ENCODE data around the gene FCRL2.

Gene FCRL2

GRCh38 chr1:157776971-157777391, at the start of gene FCRL2:
Gene FCRL2 (minus strand): TSS chr1:157777132. CDS start chr1:157777073, 59 bp downstream.
- no peak for DNase-seq (ENCODE audit: low read depth)
- H3K4me3 ChIP-seq (ENCODE audit: low read depth, low read length) = no peak within 1 kb of the TSS

DNA sequence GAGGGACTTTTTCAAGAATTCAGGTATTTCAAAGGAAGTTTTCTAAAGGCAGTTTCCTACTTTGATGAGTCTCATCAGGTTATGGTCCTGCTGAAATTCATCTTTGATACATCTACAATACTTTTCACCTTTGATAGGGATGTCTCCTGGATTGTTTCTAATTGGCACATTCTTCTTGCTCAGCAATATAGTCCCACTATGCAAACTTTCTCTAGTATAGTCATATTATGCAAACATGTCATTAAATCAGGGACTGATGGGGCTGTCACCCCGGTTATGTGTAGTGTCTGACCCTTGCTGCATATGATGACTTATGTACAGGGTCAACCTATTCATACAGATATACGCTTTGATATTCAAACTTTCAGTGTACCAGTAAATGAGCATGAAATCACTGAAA, 43.4 kb upstream of the FCRL2 start:
- no peak overlapping the region for H3K4me3 ChIP-seq (ENCODE audit: low read depth, low read length)

GRCh38 chr1:157819896-157820295, 43.0 kb upstream of the FCRL2 start, which contains the start of gene FCRL1:
Gene FCRL1 (minus strand): TSS chr1:157820120. CDS start chr1:157820037, 83 bp downstream.
- no peak within 1 kb of the TSS for H3K4me3 ChIP-seq (ENCODE audit: low read depth, low read length)

More for the DNA sequence above, 43.4 kb upstream of the FCRL2 start:
- no peak for DNase-seq (ENCODE audit: low read depth)

GRCh38 chr1:157819215-157819614, 42.3 kb upstream of the FCRL2 start:
- H3K4me3 ChIP-seq (ENCODE audit: low read depth, low read length) = no peak overlapping the region
- no peak for DNase-seq (ENCODE audit: low read depth)

More at GRCh38 chr1:157819896-157820295, 43.0 kb upstream of the FCRL2 start, which contains the start of gene FCRL1:
- DNase-seq (ENCODE audit: low read depth) = no peak

DNA sequence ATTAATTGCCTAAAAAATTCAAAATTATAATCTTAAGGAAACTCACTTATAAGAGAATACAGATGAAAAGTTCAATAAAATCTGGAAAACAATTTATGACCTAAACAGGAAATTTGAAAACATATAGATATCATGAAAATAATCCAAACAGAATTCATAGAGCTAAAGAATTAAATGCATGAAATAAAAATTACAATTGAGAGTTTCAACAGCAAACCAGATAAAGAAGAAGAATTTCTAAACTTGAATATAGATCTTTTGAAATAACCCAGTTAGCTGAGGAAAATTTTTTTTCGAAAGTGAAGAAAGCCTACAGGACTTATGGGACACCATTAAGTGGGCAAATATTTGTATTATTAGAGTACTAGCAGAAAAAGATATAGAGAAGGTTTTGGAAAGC, 36.3 kb upstream of the FCRL2 start:
- H3K4me3 ChIP-seq (ENCODE audit: low read depth, low read length) = no peak overlapping the region

DNA sequence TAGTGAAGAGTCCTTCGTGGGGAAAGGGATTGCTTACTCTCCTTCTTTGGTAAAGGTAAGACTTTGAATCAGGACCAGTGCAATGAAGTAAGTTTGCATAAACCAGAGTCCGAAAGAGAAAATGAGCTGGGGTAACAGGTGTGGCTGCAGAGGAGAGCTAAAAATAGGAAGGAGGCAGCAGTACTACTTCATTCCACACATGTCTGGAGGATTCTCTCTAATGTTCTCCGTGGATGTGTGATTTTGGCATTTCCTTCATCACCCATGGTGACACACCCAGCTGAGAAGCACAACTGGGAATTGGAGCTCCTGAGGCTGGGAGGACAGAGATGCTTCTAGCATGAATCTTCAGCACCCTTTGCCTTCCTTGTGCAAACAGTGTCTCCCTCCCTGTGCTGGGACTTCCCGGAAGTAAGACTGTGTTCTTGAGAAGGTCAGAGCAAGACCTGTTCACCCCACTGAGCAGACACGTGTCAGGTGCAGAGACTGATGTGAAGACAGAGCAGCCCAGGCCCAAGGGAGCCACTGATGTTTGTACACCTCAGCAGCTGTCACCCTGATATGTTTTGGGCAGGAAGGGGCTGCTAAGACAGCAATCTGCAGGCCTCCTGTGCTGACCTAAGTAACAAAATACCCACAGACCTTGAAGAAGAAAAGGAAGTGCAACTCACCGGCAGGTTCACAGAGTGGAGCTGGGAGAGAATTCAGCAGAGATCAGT, 29.7 kb upstream of the FCRL2 start:
- no peak overlapping the region for H3K4me3 ChIP-seq (ENCODE audit: low read depth, low read length)
- DNase-seq (ENCODE audit: low read depth) = no peak

More for the DNA sequence above, 36.3 kb upstream of the FCRL2 start:
- no peak for DNase-seq (ENCODE audit: low read depth)

- H3K4me3 ChIP-seq (ENCODE audit: low read depth, low read length) = no peak overlapping the region
- DNase-seq (ENCODE audit: low read depth) = no peak
These were observed 26.9 kb upstream of the FCRL2 start for GRCh38 chr1:157803851-157804250.

DNA sequence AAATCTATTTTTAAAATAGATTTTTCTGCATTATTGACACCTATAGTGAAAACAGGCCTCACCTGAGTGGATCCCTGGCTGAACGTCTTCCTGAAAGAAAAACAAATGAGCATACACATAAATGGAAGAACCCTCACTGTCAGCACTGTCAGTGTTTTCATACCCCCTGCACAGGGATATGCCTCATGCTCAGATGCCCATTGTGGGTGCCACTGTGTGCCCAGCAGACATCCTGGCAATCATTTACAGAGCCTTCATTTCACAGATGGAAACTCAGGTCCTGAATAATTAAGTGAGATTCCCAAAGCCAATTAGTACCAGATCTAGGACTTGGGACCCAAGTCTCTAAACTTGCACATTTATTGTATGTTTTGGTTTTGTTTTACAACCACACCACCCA, 23.1 kb upstream of the FCRL2 start:
- no peak for DNase-seq (ENCODE audit: low read depth)
- H3K4me3 ChIP-seq (ENCODE audit: low read depth, low read length) = no peak overlapping the region

GRCh38 chr1:157798211-157798610, 21.3 kb upstream of the FCRL2 start:
- H3K4me3 ChIP-seq (ENCODE audit: low read depth, low read length) = no peak overlapping the region
- no peak for DNase-seq (ENCODE audit: low read depth)

DNA sequence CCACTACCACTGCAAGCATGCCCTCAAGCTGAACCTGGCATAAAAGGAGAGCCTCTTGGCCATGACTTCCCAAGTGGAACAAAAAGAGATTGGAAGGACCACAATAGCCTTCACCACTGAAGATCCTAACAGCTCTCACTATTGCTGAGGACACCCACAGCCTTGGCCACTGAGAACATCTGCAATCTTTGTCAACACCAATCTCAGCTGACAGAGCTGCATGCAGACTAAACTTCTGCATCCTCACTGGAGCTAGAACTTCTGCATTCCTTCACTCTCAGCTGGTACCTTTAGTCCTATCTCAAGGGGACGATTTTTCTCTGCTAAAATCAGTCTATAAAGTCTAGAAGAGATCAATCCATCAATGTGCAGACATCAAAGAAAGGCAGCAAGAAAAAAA, 8.3 kb upstream of the FCRL2 start:
- H3K4me3 ChIP-seq (ENCODE audit: low read depth, low read length) = no peak overlapping the region
- DNase-seq (ENCODE audit: low read depth) = no peak

DNA sequence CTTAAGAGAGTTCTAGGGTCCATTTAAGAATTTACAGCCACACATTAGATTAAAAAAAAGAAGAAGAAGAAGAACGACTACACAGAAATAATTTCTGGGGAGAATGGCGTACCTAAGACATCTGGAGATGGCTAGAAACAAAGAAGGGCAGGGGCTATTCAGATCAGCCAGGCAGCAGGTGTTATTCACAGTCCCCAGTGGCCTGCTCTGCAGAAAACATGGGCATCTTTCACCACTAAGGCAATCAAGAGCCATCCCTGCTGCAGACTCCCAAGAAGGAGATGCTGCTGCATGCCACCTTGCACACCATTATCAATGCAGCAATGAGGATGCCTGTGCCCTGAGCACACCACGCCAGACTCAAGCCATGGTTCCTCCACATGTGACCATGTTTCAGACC, 7.9 kb upstream of the FCRL2 start:
- no peak overlapping the region for H3K4me3 ChIP-seq (ENCODE audit: low read depth, low read length)
- no peak for DNase-seq (ENCODE audit: low read depth)

DNA sequence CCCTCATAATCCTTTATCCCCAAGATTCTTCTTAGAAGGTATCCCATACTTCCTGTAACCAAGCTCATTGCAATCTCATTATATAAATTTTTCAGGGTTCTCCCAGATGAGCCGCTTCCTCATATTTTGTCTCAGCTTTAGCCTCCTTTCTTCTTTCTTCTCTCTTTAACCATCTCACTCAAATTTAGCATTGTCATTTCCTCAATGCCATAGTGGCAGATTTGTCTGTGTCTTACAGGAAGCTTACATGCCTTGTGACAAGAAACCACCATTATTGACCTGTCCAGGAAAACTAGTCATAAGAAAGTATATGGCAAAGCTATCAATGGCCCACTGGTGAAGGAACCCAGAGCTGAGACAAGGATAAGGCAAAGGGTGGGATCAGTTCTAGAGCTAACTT, 6.0 kb upstream of the FCRL2 start:
- H3K4me3 ChIP-seq (ENCODE audit: low read depth, low read length) = no peak overlapping the region
- no peak for DNase-seq (ENCODE audit: low read depth)

- no peak for DNase-seq (ENCODE audit: low read depth)
These were observed 4.1 kb upstream of the FCRL2 start for GRCh38 chr1:157781048-157781447.

GRCh38 chr1:157775101-157775870, 1.6 kb downstream of the FCRL2 start:
- H3K4me3 ChIP-seq (ENCODE audit: low read depth, low read length) = no peak overlapping the region
- no peak for DNase-seq (ENCODE audit: low read depth)

More at GRCh38 chr1:157781048-157781447, 4.1 kb upstream of the FCRL2 start:
- H3K4me3 ChIP-seq (ENCODE audit: low read depth, low read length) = no peak overlapping the region

DNA sequence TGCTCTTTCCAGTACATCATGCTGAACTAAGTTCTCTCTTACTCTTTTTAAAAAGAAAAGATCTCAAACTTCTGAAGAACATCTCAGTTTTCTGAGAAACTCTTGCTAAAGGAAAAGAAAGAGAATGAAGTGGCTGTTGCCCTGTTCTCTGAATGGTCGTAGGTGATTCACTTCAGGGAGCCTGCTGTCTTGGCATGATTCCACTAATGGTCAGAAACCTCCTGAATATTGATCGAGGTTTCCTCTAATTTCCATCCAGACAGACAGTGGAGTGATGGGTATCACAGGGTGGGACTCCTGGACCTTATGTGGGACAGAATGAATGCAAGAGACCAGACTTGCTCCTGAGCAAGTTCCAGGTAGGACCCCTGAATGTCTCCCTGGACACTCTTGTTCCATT, 2.5 kb downstream of the FCRL2 start:
- DNase-seq (ENCODE audit: low read depth) = no peak
- no peak overlapping the region for H3K4me3 ChIP-seq (ENCODE audit: low read depth, low read length)

DNA sequence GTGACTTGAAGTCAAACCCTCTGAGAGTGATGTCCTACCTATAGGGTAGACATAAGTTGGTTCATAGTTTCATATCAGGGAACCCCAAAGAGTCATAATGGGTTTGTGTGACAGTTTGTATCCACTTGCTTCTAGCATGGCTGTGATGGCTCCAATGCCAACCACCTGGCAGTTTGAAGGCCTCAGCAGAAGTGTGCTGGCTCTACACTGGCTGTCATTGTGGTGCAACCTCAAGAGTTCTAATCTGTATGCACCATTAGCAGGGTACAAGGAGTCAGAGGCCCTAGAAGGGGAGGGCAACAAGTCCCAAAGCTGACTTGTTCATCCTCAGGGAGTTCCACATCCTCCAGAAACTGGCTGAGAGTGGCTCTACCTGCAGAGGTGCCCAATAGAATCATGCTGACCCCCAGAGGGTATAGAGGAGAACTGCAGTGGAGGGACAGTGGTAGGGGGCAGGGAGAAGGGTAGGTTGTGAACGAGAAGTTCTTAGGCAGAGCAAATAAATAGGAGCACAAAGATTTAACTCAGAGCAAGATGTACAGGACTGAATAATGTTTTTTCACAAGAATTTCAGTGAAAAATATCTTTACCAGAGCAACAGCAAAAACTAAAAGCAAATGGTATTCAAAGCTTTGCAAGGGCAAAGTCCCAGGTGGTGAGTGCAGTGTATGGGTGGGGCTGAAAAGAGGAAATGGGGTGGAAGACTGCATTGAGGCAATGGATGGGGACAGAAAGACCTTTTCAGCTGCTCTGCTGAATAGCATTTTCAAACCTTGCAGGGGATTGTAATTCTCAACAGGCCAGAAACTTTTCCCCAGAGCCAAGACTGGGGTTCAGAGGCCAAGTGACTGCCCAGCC, 3.2 kb downstream of the FCRL2 start:
- no peak overlapping the region for H3K4me3 ChIP-seq (ENCODE audit: low read depth, low read length)
- DNase-seq (ENCODE audit: low read depth) = no peak

GRCh38 chr1:157771661-157772425, 5.1 kb downstream of the FCRL2 start:
- DNase-seq (ENCODE audit: low read depth) = no peak
- no peak overlapping the region for H3K4me3 ChIP-seq (ENCODE audit: low read depth, low read length)

DNA sequence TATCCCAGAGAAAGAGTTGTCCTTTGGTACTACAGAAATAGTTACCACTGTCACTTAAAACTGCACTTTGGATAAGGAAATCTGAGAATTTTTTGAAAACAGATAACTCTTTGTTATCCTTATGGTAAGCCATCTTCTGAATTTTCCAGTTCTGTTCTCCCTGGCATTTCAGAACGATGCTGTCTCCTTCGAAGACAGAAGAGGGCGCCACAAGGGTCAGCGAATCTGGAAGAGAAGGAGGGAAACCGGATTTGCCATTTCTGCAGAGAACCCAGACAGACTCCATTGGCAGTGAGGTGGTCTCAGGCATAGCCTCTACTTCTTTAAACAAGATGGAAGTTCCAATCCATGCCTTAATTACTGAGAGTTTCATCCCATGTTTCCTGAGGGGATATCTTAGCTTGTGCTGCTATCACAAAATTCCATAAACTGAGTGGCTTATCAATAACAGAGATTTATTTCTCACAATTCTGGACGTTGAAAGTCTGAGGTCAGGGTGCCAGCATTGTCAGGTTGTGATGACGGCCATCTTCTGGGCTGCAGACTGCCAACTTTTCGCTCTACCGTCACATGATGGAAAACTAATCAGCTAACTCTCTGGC, 6.4 kb downstream of the FCRL2 start:
- no peak for DNase-seq (ENCODE audit: low read depth)
- no peak overlapping the region for H3K4me3 ChIP-seq (ENCODE audit: low read depth, low read length)

- no peak overlapping the region for H3K4me3 ChIP-seq (ENCODE audit: low read depth, low read length)
- DNase-seq (ENCODE audit: low read depth) = no peak
These were observed 10.1 kb downstream of the FCRL2 start for GRCh38 chr1:157766792-157767191.
